ENCODE measurements around the gene MRPS17.

DNA sequence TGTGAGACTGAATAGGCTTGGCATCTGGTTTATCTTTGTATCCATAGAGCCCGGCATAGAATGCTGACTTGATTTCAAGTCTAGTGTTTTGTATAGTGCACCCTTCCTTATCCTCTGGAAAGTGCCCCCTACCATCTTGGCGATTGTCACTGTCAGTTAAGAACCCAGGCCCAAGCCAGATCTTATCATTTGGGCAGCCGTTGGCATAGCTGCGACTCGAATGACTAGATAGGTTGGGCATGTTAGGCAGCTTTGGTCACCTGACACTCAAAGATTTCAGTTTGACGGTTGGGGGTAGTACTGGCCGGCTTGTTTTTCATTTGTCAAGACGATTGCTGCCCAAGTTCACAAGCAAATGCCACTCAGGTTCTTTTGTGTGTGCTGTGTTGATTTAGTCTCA lies 19.3 kb downstream of the MRPS17 start:
- no peak for TF ChIP-seq ARNT (IDR thresholded peaks at IDR 0.05)
- no peak for TF ChIP-seq BHLHE40 (IDR thresholded peaks at IDR 0.05; ENCODE audit: borderline replicate concordance)
- TF ChIP-seq CTBP1 (IDR thresholded peaks at IDR 0.05; ENCODE audit: borderline replicate concordance), result no peak
- no peak for TF ChIP-seq SP1 (IDR thresholded peaks at IDR 0.05)
- no peak for TF ChIP-seq FOXK2 (IDR thresholded peaks at IDR 0.05)

All from HEK293T (cell line).